ENCODE results near the gene CD248.
A peak's percentile ranks its signal among the peaks of the same experiment; 100 is the strongest.

The CD248 gene

GRCh38 chr11:66315498-66315885 lies 1.4 kb downstream of the CD248 start:
- Histone ChIP-seq H3K27ac (peak overlapping the region in 1 of 2 donors; percentile 87), H3K4me3 (peak overlapping the region; percentile 83)
- DNase-seq (ENCODE audit: low spot score): no peak
- no peak for TF ChIP-seq CTCF (IDR thresholded peaks at IDR 0.05)

GRCh38 chr11:66314561-66315497 lies 2.0 kb downstream of the CD248 start:
- no peak for TF ChIP-seq CTCF (IDR thresholded peaks at IDR 0.05)
- Histone ChIP-seq H3K4me3 (peak overlapping the region; percentile 83), H3K27ac (peak overlapping the region in 1 of 2 donors; percentile 87)
- no peak for DNase-seq (ENCODE audit: low spot score)

GRCh38 chr11:66314186-66314501 lies 2.7 kb downstream of the CD248 start:
- TF ChIP-seq CTCF (IDR thresholded peaks at IDR 0.05): no peak
- Histone ChIP-seq H3K27ac (peak overlapping the region in 1 of 2 donors; percentile 87), H3K4me3 (peak overlapping the region; percentile 83)
- DNase-seq (ENCODE audit: low spot score): no peak

- peak overlapping the region; percentile 83 for H3K4me3 ChIP-seq
- H3K27ac ChIP-seq: peak overlapping the region; percentile 58 to 87
- DNase-seq (ENCODE audit: low spot score): peak; percentile 76
- TF ChIP-seq CTCF (IDR thresholded peaks at IDR 0.05): no peak
Observed at GRCh38 chr11:66313321-66314185, 3.3 kb downstream of the CD248 start.

GRCh38 chr11:66312549-66313320 lies 4.1 kb downstream of the CD248 start:
- Histone ChIP-seq H3K27ac (peak overlapping the region; percentile 68 to 87), H3K4me3 (peak overlapping the region; percentile 83)
- peak; percentile 98 for DNase-seq (ENCODE audit: low spot score)
- TF ChIP-seq CTCF (IDR thresholded peaks at IDR 0.05): no peak

GRCh38 chr11:66311965-66312548 lies 4.8 kb downstream of the CD248 start:
- TF ChIP-seq CTCF (IDR thresholded peaks at IDR 0.05): no peak
- DNase-seq (ENCODE audit: low spot score): peak; percentile 94
- H3K27ac ChIP-seq: peak overlapping the region; percentile 68 to 87
- H3K4me3 ChIP-seq: peak overlapping the region; percentile 83
